ENCODE results near the gene FBXW10.
"Not testable (repeated sequence)": the region's sequence is repeated elsewhere in the genome, so short reads cannot be mapped to it uniquely, and the experiment has no call there.

FBXW10 gene, protein sequence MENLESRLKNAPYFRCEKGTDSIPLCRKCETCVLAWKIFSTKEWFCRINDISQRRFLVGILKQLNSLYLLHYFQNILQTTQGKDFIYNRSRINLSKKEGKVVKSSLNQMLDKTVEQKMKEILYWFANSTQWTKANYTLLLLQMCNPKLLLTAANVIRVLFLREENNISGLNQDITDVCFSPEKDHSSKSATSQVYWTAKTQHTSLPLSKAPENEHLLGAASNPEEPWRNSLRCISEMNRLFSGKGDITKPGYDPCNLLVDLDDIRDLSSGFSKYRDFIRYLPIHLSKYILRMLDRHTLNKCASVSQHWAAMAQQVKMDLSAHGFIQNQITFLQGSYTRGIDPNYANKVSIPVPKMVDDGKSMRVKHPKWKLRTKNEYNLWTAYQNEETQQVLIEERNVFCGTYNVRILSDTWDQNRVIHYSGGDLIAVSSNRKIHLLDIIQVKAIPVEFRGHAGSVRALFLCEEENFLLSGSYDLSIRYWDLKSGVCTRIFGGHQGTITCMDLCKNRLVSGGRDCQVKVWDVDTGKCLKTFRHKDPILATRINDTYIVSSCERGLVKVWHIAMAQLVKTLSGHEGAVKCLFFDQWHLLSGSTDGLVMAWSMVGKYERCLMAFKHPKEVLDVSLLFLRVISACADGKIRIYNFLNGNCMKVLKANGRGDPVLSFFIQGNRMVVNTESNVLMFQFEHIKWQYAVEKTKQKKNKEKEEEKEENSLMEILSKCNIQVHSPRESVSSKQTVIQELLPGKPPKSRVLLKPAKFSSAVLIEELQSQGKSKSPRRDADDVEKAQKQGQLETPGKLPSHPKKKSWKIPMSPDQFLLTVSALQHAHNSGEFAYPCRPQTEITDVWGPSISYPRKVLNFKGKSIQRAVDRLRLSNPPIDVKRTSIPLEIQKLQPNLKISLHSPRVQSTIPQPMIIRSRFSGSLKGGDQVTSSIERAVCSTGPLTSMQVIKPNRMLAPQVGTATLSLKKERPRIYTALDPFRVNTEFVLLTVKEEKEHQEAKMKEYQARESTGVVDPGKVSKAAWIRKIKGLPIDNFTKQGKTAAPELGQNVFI
- total RNA-seq: 0 to 0.16 (median 0.02) reads per million in 18 experiments

DNA sequence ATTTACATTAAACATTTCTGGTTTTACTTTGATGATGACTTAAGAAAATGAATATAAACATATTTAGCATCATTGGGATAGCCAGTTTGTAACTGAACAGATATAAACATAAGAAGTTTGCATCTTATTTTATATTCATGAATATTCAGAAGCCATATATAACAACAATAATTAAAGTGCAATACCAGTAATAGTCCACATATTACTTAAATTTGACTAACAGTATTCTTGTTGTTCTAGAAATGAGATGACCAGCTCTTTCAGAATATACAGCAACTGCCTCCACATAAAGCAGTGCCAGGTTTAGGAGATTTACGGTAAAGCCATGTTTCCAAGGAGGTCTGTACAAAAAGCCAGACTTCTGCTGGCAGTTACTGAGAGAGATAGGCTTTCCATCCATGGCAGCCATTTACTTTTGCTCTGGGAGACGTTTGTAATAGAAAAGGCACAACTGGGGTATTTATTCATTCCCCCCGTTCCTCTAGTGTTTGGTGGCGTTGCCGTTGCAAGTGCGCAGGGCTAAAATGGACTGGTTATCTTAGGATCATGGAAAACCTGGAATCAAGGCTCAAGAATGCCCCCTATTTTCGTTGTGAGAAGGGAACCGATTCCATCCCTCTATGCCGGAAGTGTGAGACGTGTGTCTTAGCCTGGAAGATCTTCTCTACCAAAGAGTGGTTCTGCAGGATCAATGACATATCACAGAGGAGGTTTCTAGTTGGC lies at the start of gene FBXW10:
TSS of gene FBXW10 (plus strand) at position 356 of the 723 bp plus-strand sequence. CDS start at position 547, 191 bp downstream.
- not testable (repeated sequence) for DNase-seq

DNA sequence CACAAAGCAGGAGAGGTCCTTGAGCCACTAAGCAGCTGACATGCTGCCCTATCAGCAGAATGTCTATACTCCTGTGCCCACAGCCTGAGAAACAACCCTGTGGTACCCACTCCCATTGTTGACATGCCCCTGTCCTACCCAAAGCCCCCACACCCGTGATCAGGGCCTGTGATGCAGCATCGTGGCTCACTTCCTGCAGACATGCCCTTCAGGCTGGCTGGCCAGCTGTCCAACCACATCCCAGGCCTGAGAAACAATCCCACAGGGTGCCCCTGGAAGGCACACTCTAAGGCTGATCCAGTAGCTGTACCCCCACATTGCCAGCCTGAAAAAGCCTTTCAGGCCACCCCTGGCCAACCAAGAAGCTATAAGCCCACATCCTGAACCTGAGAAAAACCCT lies 48.7 kb upstream of the FBXW10 start:
- not testable (repeated sequence) for DNase-seq

DNA sequence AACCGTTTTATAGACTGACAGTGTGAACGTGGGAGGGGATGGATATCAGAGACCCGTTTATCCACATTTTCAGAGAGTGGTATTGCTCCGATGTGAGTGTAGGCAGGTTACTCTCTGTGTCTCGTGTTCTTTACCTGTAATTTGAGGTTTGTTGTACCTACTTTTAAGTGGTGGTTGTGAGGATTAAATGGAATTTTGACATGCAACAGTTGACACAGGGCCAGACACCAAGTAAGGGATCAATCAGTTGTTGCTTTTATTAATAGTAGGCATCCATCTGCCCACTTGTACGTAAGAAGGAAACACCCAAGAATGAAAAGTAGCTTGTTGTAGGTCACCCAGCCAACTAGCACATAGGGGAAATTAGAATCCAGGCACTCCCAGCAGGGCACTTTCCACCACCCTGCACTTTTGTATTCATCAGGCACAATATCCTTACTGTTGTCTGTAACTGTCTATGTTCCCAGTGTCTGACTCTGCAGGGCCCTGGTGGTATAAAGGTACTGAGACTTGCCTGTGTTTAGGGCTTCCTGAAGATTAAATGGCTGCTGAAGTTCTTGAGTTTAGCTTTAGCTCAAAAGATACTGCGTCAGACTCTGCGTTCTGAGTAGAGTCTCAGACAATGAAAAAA lies 45.3 kb upstream of the FBXW10 start:
- not testable (repeated sequence) for DNase-seq

DNA sequence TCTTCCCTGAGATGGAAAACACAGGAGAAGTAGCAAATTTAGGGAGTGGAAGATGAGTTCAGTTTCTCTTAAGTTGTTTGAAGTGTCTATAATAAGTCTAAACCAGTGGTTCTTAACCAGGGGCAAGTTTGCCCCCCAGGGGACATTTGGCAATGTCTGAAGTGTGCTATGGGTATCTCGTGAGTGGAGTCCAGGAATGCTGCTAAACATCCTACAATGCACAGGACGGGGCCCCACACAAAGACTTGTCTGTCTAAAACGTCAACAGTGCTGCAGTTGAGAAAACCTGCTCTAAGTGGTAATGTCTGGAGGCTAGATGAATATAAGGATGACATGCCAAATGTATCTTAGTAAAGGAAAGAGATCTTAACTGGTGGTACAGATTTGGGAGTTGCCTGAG lies 37.9 kb upstream of the FBXW10 start:
- DNase-seq: not testable (repeated sequence)

DNA sequence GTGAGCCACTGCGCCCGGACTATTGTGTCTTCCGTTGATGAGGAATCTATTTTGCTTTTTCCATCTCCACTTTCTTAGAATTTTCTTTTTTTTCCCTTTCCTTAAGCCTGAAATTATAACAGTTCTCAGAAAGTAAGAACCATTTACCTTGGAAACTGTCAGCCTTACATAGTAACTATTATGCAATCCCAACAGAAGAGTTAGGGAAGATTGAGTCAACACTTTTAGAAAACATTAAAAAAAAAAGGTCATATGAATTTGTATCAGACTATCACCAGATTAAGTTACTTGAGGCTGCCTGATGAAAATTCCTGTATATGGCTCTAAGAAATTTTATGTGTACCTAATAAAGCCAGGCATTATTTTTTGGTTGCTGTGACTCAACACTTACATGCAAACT lies 35.6 kb upstream of the FBXW10 start:
- not testable (repeated sequence) for DNase-seq

DNA sequence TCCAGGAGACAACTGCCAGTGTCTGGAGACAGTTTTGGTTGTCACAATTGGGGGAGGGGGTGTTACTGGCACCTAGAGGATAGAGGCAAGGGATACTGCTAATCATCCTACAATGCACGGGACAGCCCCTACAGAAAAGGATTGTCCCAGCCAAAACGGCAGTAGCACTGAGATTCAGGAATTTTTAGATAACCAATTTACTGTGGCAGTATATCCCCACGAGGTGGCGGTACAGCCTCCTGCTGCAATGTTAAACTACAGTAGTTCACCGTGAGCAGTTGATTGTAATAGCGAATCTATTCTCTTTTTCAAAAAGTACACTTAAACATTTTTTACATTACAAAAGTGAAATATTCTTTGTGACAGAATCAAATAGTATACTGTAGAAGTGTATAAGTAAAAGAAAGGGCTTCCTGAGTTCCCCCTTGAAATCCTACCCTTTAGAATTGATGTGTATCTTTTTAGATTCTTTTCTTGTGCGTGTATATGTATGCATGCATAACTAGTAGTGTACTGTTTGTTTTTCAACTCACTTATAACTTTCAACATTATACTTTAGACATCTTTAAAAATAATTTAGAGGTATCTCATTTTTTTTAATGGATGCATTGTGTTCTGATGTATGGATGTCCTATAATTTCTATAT lies 31.4 kb upstream of the FBXW10 start:
- DNase-seq: peak; percentile 55 to 67

DNA sequence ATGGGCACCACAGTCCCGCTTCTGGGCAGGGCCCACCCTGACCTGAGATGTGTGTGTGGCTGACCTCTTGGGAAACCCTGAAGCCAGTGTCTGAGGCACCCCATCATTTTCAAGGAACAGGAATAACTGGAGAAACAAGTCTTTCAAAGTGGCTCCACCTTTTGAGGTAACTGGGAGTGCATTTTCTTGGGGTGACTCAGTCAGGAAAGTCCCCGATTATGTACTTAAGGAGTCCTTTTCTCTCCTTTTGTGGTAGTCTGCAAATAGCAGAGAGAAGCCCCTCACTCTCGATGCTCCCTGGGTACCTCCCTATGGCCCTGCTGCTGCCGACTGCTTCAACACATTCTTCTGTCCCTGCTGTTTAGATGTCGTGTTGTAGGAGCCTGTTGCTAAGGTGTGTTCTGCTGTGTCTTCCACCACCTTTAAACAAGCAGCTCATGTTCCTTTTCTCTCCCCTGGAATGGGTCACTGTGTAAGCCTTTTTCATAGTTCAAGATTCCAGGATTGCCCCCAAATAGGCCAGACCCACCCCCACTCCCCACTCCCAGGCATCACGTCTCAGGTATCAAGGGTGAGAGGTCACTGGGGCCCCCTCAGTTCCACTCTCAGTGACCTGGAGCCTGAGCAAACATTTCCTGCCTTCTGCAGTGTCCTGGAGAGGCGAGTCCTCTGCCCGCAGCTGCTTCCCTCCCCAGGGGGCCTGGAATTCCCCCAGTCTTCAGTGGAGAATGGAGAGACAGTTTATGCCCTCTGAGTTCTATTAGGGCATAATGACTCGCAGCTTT lies 25.0 kb upstream of the FBXW10 start:
- DNase-seq: not testable (repeated sequence)

DNA sequence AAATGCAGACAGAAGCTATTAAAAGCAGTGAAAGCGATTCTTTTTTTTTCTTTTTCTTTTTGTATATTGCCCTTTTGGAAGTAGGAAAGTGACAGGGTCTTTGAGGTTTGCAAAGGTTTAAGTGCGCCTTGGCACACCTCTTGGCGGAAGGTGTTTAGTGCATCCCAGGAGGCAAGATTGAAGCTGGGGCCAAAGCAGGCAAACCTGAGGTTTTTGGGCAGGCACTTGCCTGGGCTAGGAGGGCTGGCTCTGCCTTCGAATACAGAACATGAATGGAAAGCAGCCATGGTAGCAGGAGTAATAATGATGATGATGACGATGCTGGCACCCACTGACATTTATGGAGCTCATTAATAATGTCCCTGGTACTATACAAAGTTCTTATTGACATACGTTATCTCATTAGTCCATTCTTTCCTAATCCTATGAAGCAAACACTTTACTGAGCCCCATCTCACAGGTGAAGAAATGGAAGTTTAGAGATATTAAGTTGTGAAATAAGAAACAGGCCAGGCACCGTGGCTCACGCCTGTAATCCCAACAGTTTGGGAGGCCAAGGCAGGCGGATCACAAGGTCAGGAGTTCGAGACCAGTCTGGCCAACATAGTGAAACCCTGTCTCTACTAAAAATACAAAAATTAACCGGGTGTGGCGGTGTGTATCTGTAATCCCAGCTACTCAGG lies 24.3 kb upstream of the FBXW10 start:
- DNase-seq: not testable (repeated sequence)

DNA sequence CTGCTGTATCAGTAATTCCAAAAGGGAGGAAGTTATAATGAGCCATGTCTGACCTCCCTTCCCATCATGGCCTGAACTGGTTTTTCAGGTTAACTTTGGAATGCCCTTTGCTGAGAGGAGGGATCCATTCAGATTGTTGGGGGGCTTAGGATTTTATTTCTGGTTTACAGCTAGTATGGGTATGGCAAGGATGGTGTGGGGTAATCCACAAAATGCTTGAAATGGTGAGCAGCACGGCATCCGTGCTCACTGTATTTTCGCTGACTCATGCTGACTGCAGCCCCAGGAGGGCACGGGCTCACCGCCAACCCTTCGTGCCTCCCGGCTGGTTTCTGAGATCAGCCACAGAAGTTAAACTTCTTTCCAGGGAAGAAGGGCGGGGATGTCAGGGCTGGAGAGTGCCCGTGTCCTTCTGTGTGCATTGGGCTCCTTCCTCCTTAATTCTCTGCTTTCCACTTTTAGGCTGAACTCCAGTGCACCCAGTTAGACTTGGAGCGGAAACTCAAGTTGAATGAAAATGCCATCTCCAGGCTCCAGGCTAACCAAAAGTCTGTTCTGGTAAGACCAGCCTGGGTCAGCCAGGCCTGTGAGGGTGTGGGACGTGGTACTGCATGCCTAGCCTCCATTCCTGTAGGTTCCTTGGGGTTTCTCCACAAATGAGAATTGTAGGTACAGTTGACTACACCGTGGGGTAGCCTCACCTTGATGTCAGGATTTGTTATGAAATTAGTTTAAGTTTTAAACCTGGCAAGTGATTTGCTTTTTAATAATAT lies 21.9 kb upstream of the FBXW10 start:
- not testable (repeated sequence) for DNase-seq

DNA sequence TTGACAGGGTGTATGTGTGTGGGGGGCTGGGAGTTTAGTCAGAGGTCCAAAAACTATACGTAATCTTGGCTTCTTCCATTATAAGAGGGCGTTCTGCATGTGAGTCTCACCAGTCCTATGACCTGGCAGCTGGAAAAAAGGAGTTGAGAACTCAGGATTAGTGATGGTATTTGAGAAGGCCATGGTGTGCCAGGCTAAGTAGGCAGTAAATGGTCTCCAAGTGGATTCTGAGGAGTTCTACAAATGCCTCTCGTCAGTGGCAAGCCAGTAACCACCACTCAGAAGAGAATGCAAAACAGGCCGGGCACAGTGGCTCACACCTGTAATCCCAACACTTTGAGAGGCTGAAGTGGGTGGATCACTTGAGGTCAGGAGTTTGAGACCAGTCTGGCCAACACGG lies 21.2 kb upstream of the FBXW10 start:
- not testable (repeated sequence) for DNase-seq

DNA sequence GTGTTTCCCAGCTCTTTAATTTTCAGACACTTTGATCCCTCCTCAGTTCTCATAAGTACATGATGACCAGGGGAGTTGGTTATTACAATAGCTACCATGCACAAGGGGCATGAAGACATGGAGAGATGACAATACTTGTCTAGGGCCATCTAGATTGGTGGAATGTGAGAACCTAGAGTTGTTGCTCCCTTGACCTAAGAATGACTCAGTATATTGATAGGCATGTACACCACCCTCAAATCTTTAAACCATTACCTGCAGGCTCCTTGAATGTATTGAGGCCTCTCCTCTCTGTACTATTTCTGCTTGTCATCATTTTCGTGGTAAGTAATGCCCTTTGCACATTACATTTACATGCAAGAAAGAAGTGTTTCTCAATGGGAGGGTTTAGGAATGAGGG lies 20.3 kb upstream of the FBXW10 start:
- not testable (repeated sequence) for DNase-seq

DNA sequence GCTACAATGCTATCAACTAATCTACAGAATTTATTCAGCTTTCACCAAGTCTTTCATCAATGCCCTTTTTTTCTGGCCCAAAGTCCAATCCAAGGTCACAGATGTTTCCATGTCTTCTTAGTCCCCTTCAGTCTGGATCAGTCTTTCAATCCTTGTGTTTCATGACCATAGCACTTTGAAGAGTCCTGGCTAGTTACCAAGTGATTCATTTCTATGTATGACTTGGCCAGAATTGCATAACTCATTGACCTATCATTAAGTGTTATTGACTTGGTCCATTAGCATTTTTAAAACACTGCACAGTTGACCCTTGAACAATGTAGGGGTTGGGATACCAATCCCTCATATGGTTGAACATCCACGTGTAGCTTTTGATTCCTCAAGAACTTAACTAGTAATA lies 11.4 kb upstream of the FBXW10 start:
- not testable (repeated sequence) for DNase-seq

DNA sequence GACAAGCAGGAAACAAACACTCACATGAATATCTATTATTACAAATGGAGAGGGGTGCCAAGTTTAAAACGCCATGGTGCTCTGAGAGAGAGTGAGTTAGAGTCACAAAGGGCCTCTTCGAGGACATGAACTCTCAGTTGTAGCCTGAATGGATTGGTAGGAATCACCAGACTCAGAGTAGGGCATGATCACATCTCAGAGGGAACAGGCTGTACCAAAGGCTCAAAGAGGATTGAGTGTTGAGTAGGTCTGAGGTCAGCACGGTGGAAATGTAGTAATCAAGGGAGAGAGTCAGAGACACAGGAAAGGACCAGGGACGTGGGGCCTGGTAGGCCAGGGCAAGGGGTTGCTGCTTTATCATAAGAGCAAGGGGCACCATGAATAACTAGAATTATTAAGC lies 10.5 kb upstream of the FBXW10 start:
- DNase-seq: peak; percentile 22 to 29

DNA sequence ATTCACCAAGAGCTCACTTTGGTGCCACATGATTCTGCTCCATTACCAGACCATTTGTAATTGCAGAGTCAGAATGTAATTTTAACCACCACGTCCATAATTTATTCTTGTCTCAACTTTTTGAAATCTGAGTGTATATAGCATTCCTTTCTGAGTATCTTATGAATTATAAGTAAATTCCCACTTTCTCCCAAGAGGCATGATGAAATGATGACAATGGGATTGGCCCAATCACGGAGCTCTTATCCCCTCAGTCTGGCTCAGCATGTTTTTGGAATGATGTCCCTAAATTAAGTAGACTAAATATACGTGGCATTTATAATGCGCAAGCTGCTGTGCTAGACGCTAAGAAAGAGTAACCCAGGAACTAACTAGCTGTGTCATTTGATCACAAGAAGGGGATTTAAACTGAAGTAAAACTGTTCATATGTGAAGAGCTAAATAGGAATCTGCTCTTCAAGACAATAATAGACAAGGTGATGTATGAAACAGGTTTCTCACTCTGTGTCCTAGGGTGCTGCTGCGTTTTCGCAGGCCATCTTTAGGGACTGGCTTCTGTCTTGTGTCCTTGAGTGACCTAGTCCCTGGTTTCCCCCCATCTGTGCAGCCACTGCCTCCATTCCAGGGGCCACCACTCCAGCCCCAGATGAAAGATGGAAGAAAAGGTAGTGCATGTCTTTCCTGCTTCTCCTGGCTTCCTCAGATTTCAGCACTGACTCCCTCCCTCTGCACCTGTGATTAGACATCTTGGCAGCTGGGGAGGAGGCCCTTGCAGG lies 4.0 kb upstream of the FBXW10 start:
- DNase-seq: not testable (repeated sequence)

DNA sequence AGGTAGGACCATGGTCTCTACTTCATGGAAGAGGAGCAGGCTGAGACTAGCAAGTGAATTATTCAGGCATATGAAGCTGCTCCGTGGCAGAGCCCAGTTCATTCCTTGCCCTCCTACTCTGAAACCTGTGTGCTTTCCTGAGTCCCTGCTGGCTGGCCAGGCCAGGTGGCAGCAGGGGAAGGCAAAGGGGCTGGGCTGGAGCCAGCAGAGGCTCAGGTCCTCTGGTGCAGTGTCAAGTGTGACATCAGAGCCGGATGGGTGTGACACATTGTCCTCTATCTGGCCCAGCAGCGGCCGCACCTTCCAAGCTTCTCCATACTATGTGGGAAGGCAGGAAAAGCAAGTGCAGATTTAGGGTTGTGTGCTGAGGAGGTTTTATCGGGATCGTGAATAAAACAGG lies 2.6 kb upstream of the FBXW10 start:
- DNase-seq: not testable (repeated sequence)

DNA sequence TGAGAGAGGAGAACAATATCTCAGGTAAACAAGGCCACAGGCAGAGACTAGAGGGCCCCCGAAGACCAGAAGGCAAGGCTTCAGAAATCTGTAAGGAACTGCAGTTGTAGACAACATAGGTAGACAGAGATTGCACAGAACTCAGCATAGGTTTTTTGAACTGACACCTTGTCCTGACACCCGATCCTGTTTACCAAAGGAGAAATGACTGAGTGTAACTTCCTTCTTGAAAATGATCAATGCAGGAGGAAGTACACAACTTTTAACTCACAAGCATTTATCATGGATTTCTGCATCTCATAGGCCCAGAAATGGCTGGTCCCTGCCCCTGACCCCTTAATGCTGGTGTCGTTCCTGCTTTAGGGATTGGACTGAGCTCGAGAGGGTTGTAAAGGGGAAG lies 872 bp downstream of the FBXW10 start:
- DNase-seq: not testable (repeated sequence)

DNA sequence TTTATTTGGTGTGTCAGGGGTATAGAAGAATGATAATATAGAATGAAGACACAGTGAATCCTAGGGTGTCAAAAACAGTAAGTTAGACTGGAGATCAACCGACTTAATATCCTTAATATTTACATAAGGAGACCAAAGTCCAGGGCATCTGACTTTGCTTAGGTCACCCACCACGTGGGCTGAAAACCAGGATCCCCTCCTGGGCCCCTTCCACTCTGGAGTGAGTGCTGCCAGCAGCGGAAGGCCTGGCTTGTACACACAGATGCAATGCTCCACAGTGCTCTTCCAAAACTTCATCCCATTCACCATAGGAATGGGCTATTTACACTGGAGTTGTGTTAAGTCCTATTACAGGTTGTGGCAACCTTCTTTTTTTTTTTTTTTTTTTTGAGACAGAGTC lies 2.7 kb downstream of the FBXW10 start:
- not testable (repeated sequence) for DNase-seq

DNA sequence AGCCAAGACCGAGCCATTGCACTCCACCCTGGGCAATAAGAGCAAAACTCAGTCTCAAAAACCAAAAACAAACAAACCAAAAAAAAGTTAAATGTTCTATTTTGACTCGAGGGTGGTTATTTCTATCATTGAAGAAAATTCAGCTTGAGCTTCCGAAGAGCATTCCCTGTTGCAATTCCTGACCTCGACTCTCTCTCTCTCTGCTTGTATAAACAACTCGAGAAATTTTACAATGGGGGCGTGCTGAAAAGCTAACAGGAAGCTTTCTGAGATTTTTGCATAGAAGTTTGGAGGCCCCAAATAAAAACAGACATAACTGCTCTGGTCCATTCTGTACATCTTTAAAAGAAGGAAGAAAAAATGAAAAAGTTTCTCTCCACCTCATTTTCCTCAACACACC lies 3.6 kb downstream of the FBXW10 start:
- DNase-seq: not testable (repeated sequence)

Measured in inflammatory macrophage (primary cell).